ENCODE measurements around the gene MAJIN. TPM values are rescaled to one million over a fixed set of nuclear protein-coding genes. Genes with fewer than 3 reads are reported as not detected.

Gene MAJIN
- polyA plus RNA-seq, 1 of the 3 experiments (the other 2 are of a cell fraction), result not detected

- POLR2A ChIA-PET, result no interaction called here
- CTCF ChIA-PET, result no interaction called here
- 97% methylated on average over 7 of the region's 7 CpGs for WGBS (ENCODE audit: low lambda C conversion rate)
Measured at GRCh38 chr11:65019824-65020223, 47.9 kb upstream of the MAJIN start.

GRCh38 chr11:65017937-65018336 lies 46.0 kb upstream of the MAJIN start:
- no peak overlapping the region for H2AFZ ChIP-seq (ENCODE audit: low read depth)
- ChIA-PET CTCF (interaction anchor here (0.9 to 1.0 kb wide), 3 partner anchors 9 to 95 kb away, joined by 3 to 6 read pairs (median 3); partner anchors contain the start of gene SNX15), POLR2A (interaction anchor here (0.6 kb wide), 1 partner anchor 10 kb away, joined by 5 read pairs; no protein-coding TSS in a partner anchor)
- no peak overlapping the region for H3K4me3 ChIP-seq (ENCODE audit: low read depth in 2 of 2, low read length in 1 of 2)
- no peak for DNase-seq
- no peaks in the 10 kb centered on the region for H3K9me2 ChIP-seq
- H3K9ac ChIP-seq, result no peak overlapping the region
- peaks cover 3 to 4% of the 10 kb centered on the region in 2 experiments; a peak in 2 of 4 replicates for H3K4me1 ChIP-seq (ENCODE audit: control insufficient read depth in 1 of 2, insufficient read depth in 2 of 2, low read depth in 1 of 2, low read length in 1 of 2)
- H3K4me2 ChIP-seq, result no peak overlapping the region
- H3K36me3 ChIP-seq (replicated peaks in 1 of 2; ENCODE audit: control insufficient read depth in 1 of 2, insufficient read depth in 2 of 2, low read length in 1 of 2), result peaks cover 0 to 22% of the 10 kb centered on the region in 2 experiments
- no peaks in the 10 kb centered on the region for H4K20me1 ChIP-seq (ENCODE audit: insufficient read depth)
- 95% methylated on average over 6 of the region's 6 CpGs for WGBS (ENCODE audit: low lambda C conversion rate)
- no peaks in the 10 kb centered on the region for H3K9me3 ChIP-seq
- H3K27me3 ChIP-seq (ENCODE audit: insufficient read depth), result no peaks in the 10 kb centered on the region
- H3K79me2 ChIP-seq (ENCODE audit: insufficient read depth), result peaks cover 24% of the 10 kb centered on the region; the same call in 1 of the 2 replicates
- no peak overlapping the region for H3K27ac ChIP-seq (ENCODE audit: low read depth in 2 of 2, low read length in 1 of 2)
- H3F3A ChIP-seq (replicated peaks; ENCODE audit: insufficient read depth), result peaks cover 13% of the 10 kb centered on the region
- TF ChIP-seq USF1 (IDR thresholded peaks at IDR 0.05; ENCODE audit: borderline replicate concordance, low read depth) (no peak), SMC3 (IDR thresholded peaks at IDR 0.05; ENCODE audit: low read depth, low read length) (no peak), SIN3A (IDR thresholded peaks at IDR 0.05; ENCODE audit: borderline replicate concordance, low read depth, low read length) (no peak), GABPA (IDR thresholded peaks at IDR 0.05; ENCODE audit: low read depth) (no peak), MAX (IDR thresholded peaks at IDR 0.05; ENCODE audit: low read depth) (no peak), MEF2A (IDR thresholded peaks at IDR 0.05; ENCODE audit: borderline replicate concordance, low read depth) (no peak), ZBTB33 (IDR thresholded peaks at IDR 0.05; ENCODE audit: borderline replicate concordance, low read depth) (no peak), JUND (IDR thresholded peaks at IDR 0.05) (no peak), NFIC (IDR thresholded peaks at IDR 0.05; ENCODE audit: borderline replicate concordance) (no peak), GATA2 (CRISPR knock-in tag; IDR thresholded peaks at IDR 0.05) (no peak), YY1 (IDR thresholded peaks at IDR 0.05; ENCODE audit: low read depth) (no peak), RXRA (IDR thresholded peaks at IDR 0.05; ENCODE audit: borderline replicate concordance, low read depth) (no peak)

More at GRCh38 chr11:65019824-65020223, 47.9 kb upstream of the MAJIN start:
- H3K4me3 ChIP-seq (ENCODE audit: low read depth in 2 of 2, low read length in 1 of 2), result no peak overlapping the region
- H2AFZ ChIP-seq (ENCODE audit: low read depth), result no peak overlapping the region
- no peaks in the 10 kb centered on the region for H3F3A ChIP-seq (replicated peaks; ENCODE audit: insufficient read depth)
- no peaks in the 10 kb centered on the region for H3K27me3 ChIP-seq (ENCODE audit: insufficient read depth)
- H3K4me2 ChIP-seq, result no peak overlapping the region
- H3K27ac ChIP-seq (ENCODE audit: low read depth in 2 of 2, low read length in 1 of 2), result no peak overlapping the region
- peaks cover 0 to 22% of the 10 kb centered on the region in 2 experiments for H3K36me3 ChIP-seq (replicated peaks in 1 of 2; ENCODE audit: control insufficient read depth in 1 of 2, insufficient read depth in 2 of 2, low read length in 1 of 2)
- peaks cover 22% of the 10 kb centered on the region; the same call in 1 of the 2 replicates for H3K79me2 ChIP-seq (ENCODE audit: insufficient read depth)
- H3K9me2 ChIP-seq, result no peaks in the 10 kb centered on the region
- H3K9ac ChIP-seq, result no peak overlapping the region
- H3K4me1 ChIP-seq (ENCODE audit: control insufficient read depth in 1 of 2, insufficient read depth in 2 of 2, low read depth in 1 of 2, low read length in 1 of 2), result no peaks in the 10 kb centered on the region; a peak in 1 of 4 replicates
- TF ChIP-seq RXRA (IDR thresholded peaks at IDR 0.05; ENCODE audit: borderline replicate concordance, low read depth), result no peak
- no peak for TF ChIP-seq MAX (IDR thresholded peaks at IDR 0.05; ENCODE audit: low read depth)
- no peak for TF ChIP-seq CTCF (IDR thresholded peaks at IDR 0.05)
- TF ChIP-seq TCF12 (IDR thresholded peaks at IDR 0.05), result no peak
- no peak for TF ChIP-seq CHD2 (IDR thresholded peaks at IDR 0.05; ENCODE audit: low read length, partially characterized antibody)
- no peak for TF ChIP-seq FOXM1 (IDR thresholded peaks at IDR 0.05; ENCODE audit: low read depth)
- no peaks in the 10 kb centered on the region for H4K20me1 ChIP-seq (ENCODE audit: insufficient read depth)
- DNase-seq, result no peak
- H3K9me3 ChIP-seq, result no peaks in the 10 kb centered on the region

All from SK-N-SH (cell line).